Tibial artery (tissue), 4 donors: ENCODE results near the gene GBX1.

ENCODE experiments used
- DNase-seq, 2 donors: peaks; one replicate each; pipeline ENCODE4 v3.0.0-alpha.2; 2019
- H3K27ac ChIP-seq, 2 donors: fragments of 200-600 bp; sonication (generic) in 1 of 2; 1 replicate in 1 of 2; 2 replicates in 1 of 2; pipeline ENCODE4 v1.5.1; 2018 to 2019; ENCODE audit warnings: mild to moderate bottlenecking in 1 of 2
- H3K27me3 ChIP-seq, 2 donors: fragments of 200-600 bp; sonication (generic) in 1 of 2; one replicate each; pipeline versions ENCODE4 v1.5.1 to v1.6.0; 2016 to 2019
- H3K36me3 ChIP-seq, 3 donors: fragments of 200-600 bp; sonication (generic) in 2 of 3; one replicate each; pipeline ENCODE4 v1.5.1; 2016 to 2019; ENCODE audit warnings: mild to moderate bottlenecking in 2 of 3
- H3K4me1 ChIP-seq, 4 donors: fragments of 200-600 bp; sonication (generic) in 2 of 4; 1 replicate in 3 of 4; 2 replicates in 1 of 4; pipeline ENCODE4 v1.5.1; 2016 to 2019
- H3K4me3 ChIP-seq, 2 donors: fragments of 200-600 bp; sonication (generic) in 1 of 2; 1 replicate in 1 of 2; 2 replicates in 1 of 2; pipeline ENCODE4 v1.5.1; 2018 to 2019; ENCODE audit warnings: mild to moderate bottlenecking in 2 of 2
- H3K9me3 ChIP-seq, 3 donors: fragments of 200-600 bp; sonication (generic) in 1 of 3; one replicate each; pipeline ENCODE4 v1.5.1; 2016 to 2019
- CTCF ChIP-seq, 2 experiments: fragments of 200-600 bp in 1 of 2; fragments of 450-650 bp in 1 of 2; IDR thresholded peaks; one replicate each; pipeline ENCODE4 v1.5.1; 2017 to 2019; ENCODE audit warnings: antibody characterized with exemption in 2 of 2, mild to moderate bottlenecking in 1 of 2, moderate library complexity in 1 of 2
- intact Hi-C: fragments of 100-400 bp; cut with DNase I; formaldehyde crosslinking; loops from one replicate; pipeline ENCODE4 v1.15.0; 2023; ENCODE audit warnings: low total_unique reads

Gene GBX1

GRCh38 chr7:151210087-151210854, 42.8 kb upstream of the GBX1 start, which contains the start of gene H2BK1:
TSS of gene H2BK1 (minus strand) at chr7:151210488. CDS start at chr7:151210318, 170 bp downstream.
- TF ChIP-seq CTCF (IDR thresholded peaks at IDR 0.05) = no peak
- DNase-seq = no peak
- Histone ChIP-seq H3K9me3 (no peaks in the 10 kb centered on the region), H3K4me3 (no peak within 1 kb of the TSS), H3K27me3 (peaks cover 0 to 9% of the 10 kb centered on the region in 2 donors), H3K36me3 (peaks cover 28 to 37% (median 33%) of the 10 kb centered on the region in 3 donors), H3K4me1 (no peaks in the 10 kb centered on the region), H3K27ac (no peak within 1 kb of the TSS)
- intact Hi-C loops = no loop called here

GRCh38 chr7:151209588-151209987, 42.1 kb upstream of the GBX1 start:
- Histone ChIP-seq H3K4me1 (no peaks in the 10 kb centered on the region), H3K27ac (no peak overlapping the region), H3K9me3 (no peaks in the 10 kb centered on the region), H3K4me3 (no peak overlapping the region), H3K27me3 (peaks cover 0 to 16% of the 10 kb centered on the region in 2 donors), H3K36me3 (peaks cover 22 to 30% (median 26%) of the 10 kb centered on the region in 3 donors)
- DNase-seq = no peak
- intact Hi-C loops = no loop called here
- TF ChIP-seq CTCF (IDR thresholded peaks at IDR 0.05) = no peak

- peaks cover 0 to 27% of the 10 kb centered on the region in 2 donors for H3K27me3 ChIP-seq
- H3K4me3 ChIP-seq = no peak overlapping the region
- H3K27ac ChIP-seq = no peak overlapping the region
- H3K4me1 ChIP-seq = no peaks in the 10 kb centered on the region
- TF ChIP-seq CTCF (IDR thresholded peaks at IDR 0.05) = no peak
- intact Hi-C loops = no loop called here
- peaks cover 13 to 18% (median 14%) of the 10 kb centered on the region in 3 donors for H3K36me3 ChIP-seq
- no peak for DNase-seq
- no peaks in the 10 kb centered on the region for H3K9me3 ChIP-seq
Measured at GRCh38 chr7:151208253-151208862, 40.9 kb upstream of the GBX1 start.

- Histone ChIP-seq H3K4me3 (no peak overlapping the region), H3K9me3 (no peaks in the 10 kb centered on the region), H3K4me1 (no peaks in the 10 kb centered on the region), H3K27me3 (peaks cover 0 to 28% of the 10 kb centered on the region in 2 donors), H3K27ac (no peak overlapping the region), H3K36me3 (peaks cover 7 to 12% (median 9%) of the 10 kb centered on the region in 3 donors)
- intact Hi-C loops = no loop called here
- no peak for DNase-seq
- no peak for TF ChIP-seq CTCF (IDR thresholded peaks at IDR 0.05)
Measured at GRCh38 chr7:151207804-151208203, 40.3 kb upstream of the GBX1 start.

GRCh38 chr7:151207315-151207714, 39.8 kb upstream of the GBX1 start:
- no peaks in the 10 kb centered on the region for H3K9me3 ChIP-seq
- no peak for TF ChIP-seq CTCF (IDR thresholded peaks at IDR 0.05)
- H3K27me3 ChIP-seq = peaks cover 0 to 28% of the 10 kb centered on the region in 2 donors
- no peak overlapping the region for H3K4me3 ChIP-seq
- no peak for DNase-seq
- H3K4me1 ChIP-seq = no peaks in the 10 kb centered on the region
- H3K36me3 ChIP-seq = peaks cover 3 to 7% (median 5%) of the 10 kb centered on the region in 3 donors
- no peak overlapping the region for H3K27ac ChIP-seq
- intact Hi-C loops = no loop called here
